ENCODE results near the gene CBX7. TPM values are rescaled to one million over a fixed set of nuclear protein-coding genes. Genes with fewer than 3 reads are reported as not detected.

CBX7 gene
- total RNA-seq, 1 donor from 2014 or later = 85.4 TPM

GRCh38 chr22:39110631-39111561 lies 41.6 kb downstream of the CBX7 start:
- Histone ChIP-seq H3K27me3 (ENCODE audit: low read depth) (peaks cover 34% of the 10 kb centered on the region), H3K4me3 (no peak overlapping the region), H3K9me3 (replicated peaks) (no peaks in the 10 kb centered on the region), H3K27ac (replicated peaks) (no peak overlapping the region), H3K4me1 (no peaks in the 10 kb centered on the region), H3K36me3 (no peaks in the 10 kb centered on the region)
- DNase-seq = no peak
- intact Hi-C loops (cut with micrococcal nuclease) = loop anchor here (10.0 kb wide), 2 partner anchors 106 to 336 kb away; no protein-coding TSS in a partner anchor
- no peak for TF ChIP-seq CTCF (IDR thresholded peaks at IDR 0.05; ENCODE audit: borderline replicate concordance)

GRCh38 chr22:39109361-39109760 lies 43.1 kb downstream of the CBX7 start:
- H3K27me3 ChIP-seq (ENCODE audit: low read depth) = peaks cover 20% of the 10 kb centered on the region
- DNase-seq = no peak
- no peaks in the 10 kb centered on the region for H3K36me3 ChIP-seq

GRCh38 chr22:39108487-39108886 lies 44.0 kb downstream of the CBX7 start:
- H3K27me3 ChIP-seq (ENCODE audit: low read depth) = peaks cover 14% of the 10 kb centered on the region
- no peaks in the 10 kb centered on the region for H3K4me1 ChIP-seq
- no peak for DNase-seq
- no peak for TF ChIP-seq CTCF (IDR thresholded peaks at IDR 0.05; ENCODE audit: borderline replicate concordance)
- H3K27ac ChIP-seq (replicated peaks) = no peak overlapping the region
- intact Hi-C loops (cut with micrococcal nuclease) = no loop called here
- no peaks in the 10 kb centered on the region for H3K36me3 ChIP-seq
- H3K4me3 ChIP-seq = no peak overlapping the region
- no peaks in the 10 kb centered on the region for H3K9me3 ChIP-seq (replicated peaks)

More at GRCh38 chr22:39109361-39109760, 43.1 kb downstream of the CBX7 start:
- intact Hi-C loops (cut with micrococcal nuclease) = no loop called here
- H3K4me1 ChIP-seq = no peaks in the 10 kb centered on the region
- no peak for TF ChIP-seq CTCF (IDR thresholded peaks at IDR 0.05; ENCODE audit: borderline replicate concordance)
- no peak overlapping the region for H3K4me3 ChIP-seq
- no peak overlapping the region for H3K27ac ChIP-seq (replicated peaks)
- no peaks in the 10 kb centered on the region for H3K9me3 ChIP-seq (replicated peaks)

GRCh38 chr22:39106326-39106725 lies 46.2 kb downstream of the CBX7 start:
- Histone ChIP-seq H3K27me3 (ENCODE audit: low read depth) (peaks cover 4% of the 10 kb centered on the region), H3K27ac (replicated peaks) (no peak overlapping the region), H3K4me1 (no peaks in the 10 kb centered on the region), H3K4me3 (no peak overlapping the region), H3K36me3 (no peaks in the 10 kb centered on the region), H3K9me3 (replicated peaks) (no peaks in the 10 kb centered on the region)
- no peak for TF ChIP-seq CTCF (IDR thresholded peaks at IDR 0.05; ENCODE audit: borderline replicate concordance)
- intact Hi-C loops (cut with micrococcal nuclease) = no loop called here
- DNase-seq = no peak

- Histone ChIP-seq H3K36me3 (no peaks in the 10 kb centered on the region), H3K27ac (replicated peaks) (no peak overlapping the region), H3K4me3 (no peak overlapping the region), H3K9me3 (replicated peaks) (no peaks in the 10 kb centered on the region), H3K27me3 (ENCODE audit: low read depth) (peaks cover 4% of the 10 kb centered on the region), H3K4me1 (no peaks in the 10 kb centered on the region)
- no peak for TF ChIP-seq CTCF (IDR thresholded peaks at IDR 0.05; ENCODE audit: borderline replicate concordance)
- intact Hi-C loops (cut with micrococcal nuclease) = no loop called here
- DNase-seq = no peak
These were observed 49.0 kb downstream of the CBX7 start for GRCh38 chr22:39103431-39103830.
